ENCODE data around the gene MOCS3.

GRCh38 chr20:50948132-50948785 lies 10.4 kb upstream of the MOCS3 start:
- no peak for TF ChIP-seq EZH2 (IDR thresholded peaks at IDR 0.05)
- TF ChIP-seq POLR2AphosphoS5 (IDR thresholded peaks at IDR 0.05; ENCODE audit: borderline replicate concordance, low read depth, low read length) = no peak

All from SK-N-MC (cell line).